KG1 (cell line): Measurements from ENCODE around the gene SLCO1A2.
"Not testable (repeated sequence)": the region's sequence is repeated elsewhere in the genome, so short reads cannot be mapped to it uniquely, and the experiment has no call there.

Experiments
- DNase-seq: peaks from one replicate; lab custom pipeline; 2025; lab: John Stamatoyannopoulos, UW

SLCO1A2 gene

GRCh38 chr12:21334771-21335325, at the start of gene SLCO1A2:
SLCO1A2 (minus strand) TSS chr12:21334917; CDS start chr12:21334647, 270 bp downstream.
- no peak for DNase-seq

DNA sequence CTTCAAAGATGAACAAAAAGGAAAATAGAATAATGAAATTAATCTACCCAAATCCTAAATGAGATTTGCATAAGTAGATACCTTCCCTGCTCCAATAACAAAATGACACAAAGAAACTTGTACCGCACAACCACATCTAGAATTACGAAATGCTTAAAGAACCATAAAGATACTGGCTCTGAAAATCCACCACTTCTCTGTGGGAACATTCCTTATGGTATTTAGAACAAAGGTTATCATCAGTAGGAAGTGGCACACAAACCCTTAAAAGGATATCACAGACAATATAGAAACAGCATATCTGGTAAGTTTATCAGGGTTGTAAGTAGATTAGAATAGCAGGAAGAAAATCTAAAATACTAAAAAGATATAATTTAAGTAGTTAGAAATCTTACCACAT, 49.5 kb upstream of the SLCO1A2 start:
- DNase-seq: no peak

GRCh38 chr12:21381320-21381719, 46.6 kb upstream of the SLCO1A2 start:
- DNase-seq: not testable (repeated sequence)

DNA sequence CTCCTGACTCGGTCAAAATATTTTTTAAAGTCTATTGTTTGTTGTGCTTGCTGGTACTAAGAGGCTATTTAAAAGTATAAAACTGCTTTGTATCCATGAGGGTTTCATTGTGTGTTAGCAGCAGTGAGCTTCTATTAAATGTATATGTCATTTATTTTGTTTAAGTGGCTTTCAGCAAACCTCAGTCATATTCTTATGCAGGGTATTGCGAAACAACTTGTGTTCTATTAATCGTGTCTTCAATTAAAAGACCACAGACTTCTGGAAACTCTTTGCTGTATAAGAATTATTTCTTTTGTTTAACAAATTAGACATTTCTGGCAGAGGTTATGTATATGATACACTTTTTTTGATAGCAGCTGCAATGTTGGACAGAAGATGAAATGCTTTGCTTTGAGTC, 44.5 kb upstream of the SLCO1A2 start:
- DNase-seq: no peak

DNA sequence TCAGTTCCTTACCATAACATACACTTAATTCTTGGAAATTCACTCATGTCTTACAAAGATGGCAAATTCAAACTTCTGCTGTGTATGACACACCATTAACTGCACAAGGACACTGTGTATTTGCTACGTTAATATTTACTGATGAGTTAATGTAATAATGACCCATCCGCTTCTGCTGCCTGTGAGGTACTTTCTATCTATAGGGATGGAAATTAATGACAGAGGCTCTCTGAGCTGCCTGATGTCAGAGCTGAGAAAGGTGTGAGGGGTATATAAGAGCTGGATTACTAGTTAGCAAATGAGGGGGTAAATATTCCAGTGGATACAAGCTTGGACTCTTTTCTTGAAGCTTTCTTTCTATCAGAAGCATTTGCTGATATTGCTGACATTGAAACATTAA, 37.9 kb upstream of the SLCO1A2 start, which contains the start of gene IAPP:
Gene IAPP, plus strand, starts transcription at position 301 of the 400 bp plus-strand sequence. CDS start 450 bp downstream, outside the sequence.
- no peak for DNase-seq

DNA sequence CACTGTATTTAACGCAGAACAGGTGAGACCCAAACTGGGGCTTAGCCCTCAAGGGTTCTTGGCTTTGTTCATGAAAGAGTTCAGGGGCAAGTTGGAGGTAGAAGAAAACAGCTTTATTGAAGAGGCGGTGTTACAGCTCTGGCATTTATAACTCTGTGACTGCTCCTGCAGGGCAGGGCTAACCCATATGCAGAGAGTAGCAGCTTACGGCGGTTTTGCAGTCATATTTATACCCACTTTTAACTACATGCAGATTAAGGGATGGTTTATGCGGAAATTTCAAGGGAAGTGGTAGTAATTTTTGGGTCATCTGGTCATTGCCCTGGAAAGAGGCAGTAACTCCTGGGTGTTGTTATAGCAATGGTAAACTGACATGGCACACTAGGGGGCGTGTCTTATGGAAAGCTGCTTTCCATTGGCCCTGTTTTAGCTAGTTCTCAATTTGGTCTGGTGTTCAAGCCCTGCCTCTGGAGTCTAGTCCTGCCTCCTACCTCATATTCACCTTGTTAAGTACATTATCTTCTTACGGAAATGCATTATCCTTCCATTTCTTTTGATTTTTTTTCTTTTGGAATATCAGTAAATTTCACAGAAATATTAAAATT, 36.2 kb upstream of the SLCO1A2 start:
- no peak for DNase-seq

- DNase-seq: no peak
These were observed 34.6 kb upstream of the SLCO1A2 start for GRCh38 chr12:21369141-21369980.

DNA sequence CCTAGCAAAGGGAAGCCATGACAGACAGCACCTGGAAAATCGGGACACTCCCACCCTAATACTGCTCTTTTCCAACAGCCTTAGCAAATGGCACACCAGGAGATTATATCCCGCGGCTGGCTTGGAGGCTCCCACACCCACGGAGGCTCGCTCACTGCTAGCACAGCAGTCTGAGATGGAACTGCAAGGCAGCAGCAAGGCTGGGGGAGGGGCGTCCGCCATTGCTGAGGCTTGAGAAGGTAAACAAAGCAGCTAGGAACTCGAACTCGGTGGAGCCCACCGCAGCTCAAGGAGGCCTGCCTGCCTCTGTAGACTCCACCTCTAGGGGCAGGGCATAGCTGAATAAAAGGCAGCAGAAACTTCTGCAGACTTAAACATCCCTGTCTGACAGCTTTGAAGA, 25.9 kb upstream of the SLCO1A2 start:
- not testable (repeated sequence) for DNase-seq

DNA sequence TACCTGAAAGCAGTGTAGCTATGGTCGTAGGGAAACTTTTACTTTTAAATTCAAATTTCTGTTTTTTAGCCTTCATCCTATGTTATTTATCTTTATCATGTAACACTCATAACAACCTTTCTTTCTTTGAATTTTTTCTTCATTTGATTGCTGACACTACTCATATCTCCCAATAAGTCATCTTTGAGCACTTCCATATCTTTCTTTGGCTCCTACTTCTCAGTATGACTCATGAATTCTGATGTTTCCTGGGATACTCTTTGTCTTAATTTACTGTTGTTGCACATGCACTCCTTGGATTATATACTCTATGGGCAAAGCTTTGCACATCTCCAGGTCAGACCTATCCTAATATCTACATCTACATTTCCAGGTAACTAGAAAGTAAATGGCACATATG, 19.9 kb upstream of the SLCO1A2 start:
- DNase-seq: no peak

- DNase-seq: no peak
These were observed 19.2 kb upstream of the SLCO1A2 start for GRCh38 chr12:21353948-21354347.

DNA sequence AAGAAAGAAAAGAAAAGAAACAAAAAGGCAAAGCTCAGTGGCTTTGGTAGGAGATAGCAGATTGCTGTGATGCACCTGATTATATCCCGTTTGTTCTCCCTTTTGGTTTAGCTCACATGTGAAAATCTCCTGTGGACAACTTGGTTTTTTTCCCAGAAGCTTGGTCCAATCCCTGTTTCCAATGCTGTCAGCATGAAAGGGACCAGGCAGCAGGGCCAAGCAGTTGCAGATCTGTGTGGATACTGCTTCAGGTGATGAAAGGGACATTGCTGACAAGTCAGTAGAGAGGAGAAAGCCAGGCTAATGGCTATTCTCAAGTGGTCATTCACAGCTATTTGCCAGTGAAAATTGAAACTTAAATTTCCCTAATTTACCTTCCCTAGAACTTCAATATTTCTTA, 18.8 kb upstream of the SLCO1A2 start:
- no peak for DNase-seq

GRCh38 chr12:21350975-21351374, 16.3 kb upstream of the SLCO1A2 start:
- no peak for DNase-seq

GRCh38 chr12:21346542-21347205, 12.0 kb upstream of the SLCO1A2 start:
- DNase-seq: no peak

- DNase-seq: no peak
These were observed 8.9 kb upstream of the SLCO1A2 start for GRCh38 chr12:21343636-21344035.

- DNase-seq: no peak
These were observed 7.1 kb upstream of the SLCO1A2 start for GRCh38 chr12:21341769-21342168.

DNA sequence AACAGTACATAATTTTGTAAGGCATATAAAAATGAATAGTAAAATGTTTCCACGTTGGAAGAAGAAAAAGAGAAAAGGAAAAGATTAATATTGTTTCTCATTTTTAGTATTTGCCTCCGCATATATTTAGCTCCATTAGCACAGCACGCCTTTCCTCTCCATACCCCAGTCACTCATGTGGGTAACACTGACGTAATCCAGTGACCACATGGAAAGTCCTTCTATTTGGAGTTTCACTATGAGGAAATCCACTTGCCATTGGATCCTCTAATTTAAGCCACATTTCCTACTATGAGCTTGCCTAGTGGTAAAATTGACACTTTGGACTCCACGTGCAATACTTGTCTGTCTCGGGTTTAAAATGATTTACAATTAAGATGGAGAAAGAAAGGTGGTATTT, 5.7 kb upstream of the SLCO1A2 start:
- DNase-seq: no peak

DNA sequence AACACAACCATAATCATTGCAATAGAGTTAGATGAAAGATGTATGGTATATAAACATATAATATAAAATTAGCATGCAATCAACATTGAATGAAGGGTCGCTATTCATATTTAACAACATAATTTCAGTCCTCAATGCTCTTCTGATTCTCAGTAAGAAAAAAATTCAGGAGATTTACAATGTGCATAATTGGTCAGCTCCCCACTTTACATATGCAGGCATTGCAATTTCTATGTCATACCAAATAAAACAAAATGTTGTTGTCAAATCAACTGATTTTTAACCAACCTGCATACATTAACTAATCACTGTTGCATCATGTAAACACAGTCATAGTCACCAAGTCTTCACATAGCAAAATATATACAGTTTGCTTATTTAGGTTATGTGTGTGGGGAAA, 5.2 kb upstream of the SLCO1A2 start:
- DNase-seq: no peak

- DNase-seq: no peak
These were observed 3.4 kb upstream of the SLCO1A2 start for GRCh38 chr12:21337959-21338744.

GRCh38 chr12:21337453-21337852, 2.7 kb upstream of the SLCO1A2 start:
- DNase-seq: no peak

DNA sequence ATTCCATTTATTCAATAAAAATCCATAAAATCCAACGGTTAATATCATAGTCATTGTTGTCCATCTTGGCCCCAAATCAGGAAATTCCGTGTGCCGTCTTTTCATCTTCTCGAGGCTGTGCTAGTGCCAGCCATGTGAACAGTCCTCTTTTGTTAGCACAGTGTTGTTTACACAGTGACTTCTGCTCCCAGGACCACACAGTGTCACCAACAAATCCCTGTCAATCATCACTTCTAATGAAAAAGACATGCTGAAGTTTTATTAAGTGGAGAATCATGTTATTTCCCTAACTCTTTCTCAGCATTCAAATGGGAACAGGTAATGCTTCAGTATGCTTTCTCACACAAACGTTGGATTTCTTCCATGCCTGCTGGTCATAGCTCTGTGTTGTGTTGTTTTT, 1.9 kb upstream of the SLCO1A2 start:
- DNase-seq: no peak

GRCh38 chr12:21330682-21331253, 3.9 kb downstream of the SLCO1A2 start:
- DNase-seq: no peak
